GM21786 (cell line): ENCODE data around the gene RUNDC3A.
A peak's percentile ranks its signal among the peaks of the same experiment; 100 is the strongest.
"Not testable (repeated sequence)": the region's sequence is repeated elsewhere in the genome, so short reads cannot be mapped to it uniquely, and the experiment has no call there.

Source experiments
- ATAC-seq: cut with Tn5 transposase; IDR thresholded peaks from one replicate; pipeline ENCODE4 v1.9.1; 2021; ENCODE audit not compliant: unreplicated experiment

Gene RUNDC3A

DNA sequence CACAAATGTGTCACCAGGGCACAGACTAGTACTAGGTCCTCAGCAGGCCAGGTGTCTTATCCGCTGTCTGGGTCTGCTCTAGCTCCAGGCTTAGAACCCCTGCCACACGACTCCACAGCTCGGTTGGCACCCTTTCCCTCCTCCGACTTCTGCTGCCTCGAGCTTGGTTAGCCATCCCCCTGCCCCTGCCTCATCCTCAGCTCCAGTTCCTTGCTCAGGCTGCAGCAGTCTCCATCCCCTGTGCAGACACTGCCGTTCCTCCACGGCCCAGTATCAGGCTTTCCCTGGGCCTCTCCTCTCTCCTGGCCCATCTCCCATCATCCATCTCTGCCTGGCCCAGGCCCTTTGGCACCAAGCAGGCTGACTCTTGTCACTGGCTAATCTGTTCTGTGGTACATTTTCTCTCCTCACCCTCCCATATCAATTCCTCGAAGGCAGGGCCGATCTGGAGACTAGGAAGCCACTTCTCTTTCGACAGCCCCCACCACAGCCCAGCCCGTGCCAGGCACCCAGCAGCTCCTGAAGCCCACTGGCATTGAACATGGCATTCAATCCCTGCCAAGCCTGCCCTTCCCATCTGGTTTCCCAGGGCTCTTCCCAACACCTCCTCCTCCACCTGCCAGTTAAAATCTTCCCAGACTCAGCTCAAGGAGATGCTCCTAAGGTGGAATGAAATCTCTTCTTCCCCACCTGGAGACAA lies 35.3 kb downstream of the RUNDC3A start:
- no peak for ATAC-seq

DNA sequence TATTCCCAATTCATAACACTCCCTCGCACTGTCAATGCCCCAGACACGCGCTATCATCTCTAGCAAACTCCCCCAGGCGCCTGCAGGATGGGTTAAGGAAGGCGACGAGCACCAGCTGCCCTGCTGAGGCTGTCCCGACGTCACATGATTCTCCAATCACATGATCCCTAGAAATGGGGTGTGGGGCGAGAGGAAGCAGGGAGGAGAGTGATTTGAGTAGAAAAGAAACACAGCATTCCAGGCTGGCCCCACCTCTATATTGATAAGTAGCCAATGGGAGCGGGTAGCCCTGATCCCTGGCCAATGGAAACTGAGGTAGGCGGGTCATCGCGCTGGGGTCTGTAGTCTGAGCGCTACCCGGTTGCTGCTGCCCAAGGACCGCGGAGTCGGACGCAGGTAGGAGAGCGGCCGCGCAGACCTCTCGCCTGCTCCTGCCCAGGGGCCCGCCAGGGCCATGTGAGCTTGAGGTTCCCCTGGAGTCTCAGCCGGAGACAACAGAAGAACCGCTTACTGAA lies 36.6 kb downstream of the RUNDC3A start, which contains the start of gene GRN:
Gene GRN (plus strand): TSS at position 364 of the 515 bp plus-strand sequence. CDS start 3,863 bp downstream, outside the sequence.
- peak; percentile 55 for ATAC-seq

DNA sequence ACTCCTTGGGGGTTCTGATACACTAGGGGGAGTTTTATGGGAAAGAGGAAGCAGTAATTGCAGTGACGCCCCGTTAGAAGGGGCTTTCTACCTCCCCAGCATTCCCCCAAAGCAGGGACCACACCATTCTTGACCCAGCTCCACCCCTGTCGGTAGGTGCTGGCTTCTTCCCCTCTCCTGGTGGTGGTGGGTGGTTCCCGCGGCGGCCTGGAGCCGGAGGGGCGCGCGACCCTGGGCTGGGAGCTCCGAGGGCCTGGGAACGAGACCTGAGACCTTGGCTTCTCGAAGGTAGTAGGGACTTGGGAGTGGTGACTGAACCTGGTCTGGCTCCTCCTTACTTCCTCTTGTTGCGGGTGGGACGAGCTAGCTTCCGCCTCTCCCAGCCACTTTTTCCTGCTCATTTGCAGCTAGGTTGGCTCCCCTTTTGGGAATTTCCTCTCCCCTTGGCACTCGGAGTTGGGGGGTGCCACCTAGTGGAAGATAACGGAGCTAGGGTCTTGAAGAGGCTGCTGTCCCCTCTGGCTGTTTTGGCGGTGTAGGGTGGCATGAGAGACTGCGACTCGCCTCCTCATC lies 37.1 kb downstream of the RUNDC3A start:
- ATAC-seq = peak; percentile 1

DNA sequence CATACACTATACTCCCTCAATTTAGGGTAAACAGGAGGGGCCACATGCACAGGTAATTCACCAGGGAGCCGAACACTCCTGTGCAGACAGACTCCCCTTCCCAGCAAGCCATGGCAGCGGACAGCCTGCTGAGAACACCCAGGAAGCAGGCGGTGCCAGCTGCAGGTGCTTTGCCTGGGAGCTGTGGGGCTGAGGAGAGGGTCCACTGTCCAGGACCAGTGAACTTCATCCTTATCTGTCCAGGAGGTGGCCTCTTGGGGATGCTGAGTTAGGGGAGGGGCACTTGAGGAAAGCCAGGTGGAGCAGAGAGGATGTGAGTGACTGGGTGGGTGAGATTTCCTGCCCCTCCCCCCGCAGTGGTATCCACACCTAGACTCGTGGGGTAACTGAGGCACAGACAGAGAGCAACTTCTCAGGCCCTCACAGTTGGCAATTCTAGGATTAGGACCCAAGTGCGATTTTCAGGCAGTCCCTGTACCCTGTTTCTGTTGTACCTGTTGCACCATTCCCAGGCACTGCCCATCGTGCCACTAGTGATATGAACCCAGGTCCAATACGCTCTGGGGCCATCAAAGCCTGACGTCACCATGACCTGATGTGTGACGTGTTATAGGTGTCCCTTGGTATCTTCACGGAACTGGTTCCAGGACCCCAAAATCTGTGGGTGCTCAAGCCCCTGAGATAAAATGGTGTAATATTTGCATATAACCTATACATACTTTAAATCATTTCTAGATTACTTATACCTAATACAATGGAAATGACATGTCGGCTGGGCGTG lies 37.9 kb downstream of the RUNDC3A start:
- no peak for ATAC-seq

DNA sequence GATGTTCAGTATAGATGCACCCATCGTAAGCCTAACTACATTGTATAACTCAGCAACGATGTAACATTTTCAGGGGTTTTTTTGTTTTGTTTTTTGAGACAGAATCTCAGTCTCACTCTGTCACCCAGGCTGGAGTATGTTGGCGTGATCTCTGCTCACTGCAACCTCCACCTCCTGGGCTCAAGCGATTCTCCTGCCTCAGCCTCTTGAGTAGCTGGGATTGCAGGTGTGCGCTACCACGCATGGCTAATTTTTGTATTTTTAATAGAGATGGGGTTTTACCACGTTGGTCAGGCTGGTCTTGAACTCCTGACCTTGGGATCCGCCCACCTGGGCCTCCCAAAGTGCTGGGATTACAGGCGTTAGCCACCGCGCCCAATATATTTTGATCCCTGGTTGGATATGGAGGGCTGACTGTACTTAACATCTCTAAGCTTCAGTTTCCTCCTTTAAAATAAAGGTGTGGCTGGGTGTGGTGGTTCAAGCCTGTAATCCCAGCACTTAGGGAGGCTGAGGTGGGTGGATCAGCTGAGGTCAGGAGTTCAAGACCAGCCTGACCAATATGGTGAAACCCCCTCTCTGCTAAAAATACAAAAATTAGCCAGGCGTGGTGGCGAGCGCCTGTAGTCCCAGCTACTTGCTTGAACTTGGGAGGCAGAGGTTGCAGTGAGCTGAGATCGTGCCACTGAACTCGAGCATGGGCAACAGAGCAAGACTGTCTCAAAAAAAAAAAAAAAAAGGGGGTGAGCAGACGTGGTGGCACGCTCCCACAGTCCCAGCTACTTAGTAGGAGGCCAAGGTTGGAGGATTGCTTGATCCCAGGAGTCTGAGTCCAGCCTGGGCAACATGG lies 39.0 kb downstream of the RUNDC3A start:
- ATAC-seq = not testable (repeated sequence)

DNA sequence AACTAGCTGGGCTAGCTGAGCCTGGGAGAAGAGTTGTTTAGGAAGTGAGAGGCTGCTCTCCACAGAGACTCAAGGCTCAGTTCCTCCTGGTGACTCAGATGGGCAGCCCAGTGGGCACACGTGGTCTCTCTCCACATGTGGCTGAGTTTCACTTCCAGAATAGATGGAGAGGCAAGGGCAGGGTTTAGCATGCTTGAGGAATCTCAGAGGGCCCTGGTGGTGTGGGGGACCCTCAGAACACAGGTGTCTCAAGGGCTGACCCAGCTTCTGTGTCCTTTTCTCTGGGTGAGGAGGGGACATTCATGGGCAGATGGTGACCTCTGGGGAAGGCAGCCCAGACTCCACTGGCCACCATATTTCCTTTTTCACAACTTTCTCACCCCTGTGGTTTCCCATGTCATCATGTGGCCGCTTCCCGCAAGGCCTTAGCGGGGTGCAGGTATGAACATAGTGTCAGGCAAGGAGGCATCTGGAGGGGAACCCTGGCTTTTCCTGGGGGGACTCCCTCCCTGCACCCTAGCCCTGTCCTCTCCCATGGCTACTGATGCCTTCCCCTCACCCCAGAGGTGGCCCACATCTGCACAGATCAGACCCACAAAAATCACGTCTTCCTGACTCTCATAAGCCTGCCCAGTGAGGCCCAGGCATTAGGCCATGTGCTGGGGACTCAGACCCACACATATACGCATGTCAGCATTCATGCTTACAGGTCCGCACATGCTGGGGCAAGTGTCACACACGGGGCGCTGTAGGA lies 40.0 kb downstream of the RUNDC3A start:
- peak; percentile 41 for ATAC-seq

DNA sequence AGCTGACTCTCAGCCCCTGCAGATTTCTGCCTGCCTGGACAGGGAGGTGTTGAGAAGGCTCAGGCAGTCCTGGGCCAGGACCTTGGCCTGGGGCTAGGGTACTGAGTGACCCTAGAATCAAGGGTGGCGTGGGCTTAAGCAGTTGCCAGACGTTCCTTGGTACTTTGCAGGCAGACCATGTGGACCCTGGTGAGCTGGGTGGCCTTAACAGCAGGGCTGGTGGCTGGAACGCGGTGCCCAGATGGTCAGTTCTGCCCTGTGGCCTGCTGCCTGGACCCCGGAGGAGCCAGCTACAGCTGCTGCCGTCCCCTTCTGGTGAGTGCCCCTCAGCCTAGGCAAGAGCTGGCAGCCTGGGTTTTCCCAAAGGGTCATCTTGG lies 40.6 kb downstream of the RUNDC3A start:
- ATAC-seq = no peak

DNA sequence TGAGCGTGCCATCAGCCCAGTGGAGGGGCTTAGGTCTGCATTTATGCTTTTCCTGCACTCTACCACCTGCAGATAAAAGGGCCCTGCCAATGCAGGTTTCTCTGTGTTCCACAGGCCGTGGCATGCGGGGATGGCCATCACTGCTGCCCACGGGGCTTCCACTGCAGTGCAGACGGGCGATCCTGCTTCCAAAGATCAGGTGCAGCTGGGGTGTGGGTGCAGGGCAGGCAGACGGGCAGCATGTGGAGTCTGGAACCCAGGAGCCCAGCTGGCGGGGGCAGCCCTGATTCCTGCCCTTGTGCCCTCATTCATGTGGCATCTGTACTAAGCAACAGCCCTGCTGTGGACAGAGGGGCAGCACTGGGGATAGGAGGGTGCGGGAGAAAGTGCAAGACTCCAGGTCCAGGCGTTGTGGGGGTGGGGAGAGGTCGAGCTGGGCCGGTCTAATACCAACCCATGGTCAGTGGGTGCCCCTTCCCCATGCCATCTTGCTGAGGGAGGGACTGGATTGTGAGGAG lies 41.2 kb downstream of the RUNDC3A start:
- no peak for ATAC-seq

DNA sequence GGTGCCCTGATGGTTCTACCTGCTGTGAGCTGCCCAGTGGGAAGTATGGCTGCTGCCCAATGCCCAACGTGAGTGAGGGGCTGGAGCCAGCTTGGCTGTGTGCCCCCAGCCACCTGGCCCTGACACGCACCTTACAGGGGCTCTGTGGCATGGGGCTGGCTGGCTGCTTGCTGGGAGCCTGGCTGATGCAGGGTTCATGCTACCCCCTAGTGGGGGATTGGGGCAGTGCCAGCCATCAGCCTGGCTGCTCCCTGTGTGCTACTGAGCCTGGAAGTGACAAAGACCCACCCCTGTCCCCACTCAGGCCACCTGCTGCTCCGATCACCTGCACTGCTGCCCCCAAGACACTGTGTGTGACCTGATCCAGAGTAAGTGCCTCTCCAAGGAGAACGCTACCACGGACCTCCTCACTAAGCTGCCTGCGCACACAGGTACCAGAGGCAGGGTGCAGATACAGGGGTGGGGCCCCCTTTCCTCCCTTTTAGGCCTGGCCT lies 42.4 kb downstream of the RUNDC3A start:
- no peak for ATAC-seq

DNA sequence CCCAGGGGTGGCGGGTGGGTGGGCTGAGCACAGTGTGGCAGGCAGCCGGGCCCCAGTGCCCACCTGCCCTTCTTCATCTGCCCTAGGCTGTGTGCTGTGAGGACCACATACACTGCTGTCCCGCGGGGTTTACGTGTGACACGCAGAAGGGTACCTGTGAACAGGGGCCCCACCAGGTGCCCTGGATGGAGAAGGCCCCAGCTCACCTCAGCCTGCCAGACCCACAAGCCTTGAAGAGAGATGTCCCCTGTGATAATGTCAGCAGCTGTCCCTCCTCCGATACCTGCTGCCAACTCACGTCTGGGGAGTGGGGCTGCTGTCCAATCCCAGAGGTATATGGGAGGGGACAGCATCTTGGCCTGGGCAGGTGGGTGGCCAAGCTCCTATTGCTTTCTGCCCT lies 43.1 kb downstream of the RUNDC3A start:
- no peak for ATAC-seq

DNA sequence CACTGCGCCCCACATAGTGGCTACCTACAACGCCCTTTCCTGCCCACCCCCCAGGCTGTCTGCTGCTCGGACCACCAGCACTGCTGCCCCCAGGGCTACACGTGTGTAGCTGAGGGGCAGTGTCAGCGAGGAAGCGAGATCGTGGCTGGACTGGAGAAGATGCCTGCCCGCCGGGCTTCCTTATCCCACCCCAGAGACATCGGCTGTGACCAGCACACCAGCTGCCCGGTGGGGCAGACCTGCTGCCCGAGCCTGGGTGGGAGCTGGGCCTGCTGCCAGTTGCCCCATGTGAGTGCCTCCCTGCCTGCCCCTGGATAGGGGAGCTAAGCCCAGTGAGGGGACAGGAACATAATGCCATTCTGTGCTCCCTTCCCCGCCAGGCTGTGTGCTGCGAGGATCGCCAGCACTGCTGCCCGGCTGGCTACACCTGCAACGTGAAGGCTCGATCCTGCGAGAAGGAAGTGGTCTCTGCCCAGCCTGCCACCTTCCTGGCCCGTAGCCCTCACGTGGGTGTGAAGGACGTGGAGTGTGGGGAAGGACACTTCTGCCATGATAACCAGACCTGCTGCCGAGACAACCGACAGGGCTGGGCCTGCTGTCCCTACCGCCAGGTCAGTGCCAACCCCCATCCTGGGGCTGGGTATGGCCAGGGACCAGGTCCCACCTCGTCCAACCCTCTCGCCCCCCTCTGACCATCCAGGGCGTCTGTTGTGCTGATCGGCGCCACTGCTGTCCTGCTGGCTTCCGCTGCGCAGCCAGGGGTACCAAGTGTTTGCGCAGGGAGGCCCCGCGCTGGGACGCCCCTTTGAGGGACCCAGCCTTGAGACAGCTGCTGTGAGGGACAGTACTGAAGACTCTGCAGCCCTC lies 43.8 kb downstream of the RUNDC3A start:
- no peak for ATAC-seq

DNA sequence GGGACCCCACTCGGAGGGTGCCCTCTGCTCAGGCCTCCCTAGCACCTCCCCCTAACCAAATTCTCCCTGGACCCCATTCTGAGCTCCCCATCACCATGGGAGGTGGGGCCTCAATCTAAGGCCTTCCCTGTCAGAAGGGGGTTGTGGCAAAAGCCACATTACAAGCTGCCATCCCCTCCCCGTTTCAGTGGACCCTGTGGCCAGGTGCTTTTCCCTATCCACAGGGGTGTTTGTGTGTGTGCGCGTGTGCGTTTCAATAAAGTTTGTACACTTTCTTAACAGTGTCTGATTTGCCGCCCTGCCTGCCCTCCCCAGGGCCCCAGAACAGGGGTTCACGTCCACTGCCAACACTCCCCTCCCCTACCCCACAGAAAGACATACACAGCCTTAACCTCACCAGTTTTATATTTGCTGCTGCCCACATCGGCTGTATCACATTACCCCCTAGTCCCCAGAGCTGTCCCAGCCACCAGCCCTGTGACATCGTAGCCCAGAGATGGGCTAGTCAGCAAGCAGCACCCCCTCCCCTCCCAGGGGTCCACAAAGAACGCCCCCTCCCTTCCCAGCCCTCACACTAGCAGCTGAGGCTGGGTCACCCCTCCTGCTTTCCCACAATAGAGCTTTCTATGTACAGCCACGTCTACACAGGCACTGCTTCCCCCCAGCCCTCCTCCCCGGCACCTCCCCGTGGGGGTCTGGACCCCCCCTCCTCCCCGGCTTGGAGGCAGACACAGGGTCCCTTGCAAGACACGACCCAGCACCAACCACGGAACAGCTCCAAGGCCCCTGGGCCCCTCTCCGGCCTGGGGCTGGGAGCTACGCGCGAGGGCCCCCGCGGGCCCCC lies 44.6 kb downstream of the RUNDC3A start:
- ATAC-seq = no peak

DNA sequence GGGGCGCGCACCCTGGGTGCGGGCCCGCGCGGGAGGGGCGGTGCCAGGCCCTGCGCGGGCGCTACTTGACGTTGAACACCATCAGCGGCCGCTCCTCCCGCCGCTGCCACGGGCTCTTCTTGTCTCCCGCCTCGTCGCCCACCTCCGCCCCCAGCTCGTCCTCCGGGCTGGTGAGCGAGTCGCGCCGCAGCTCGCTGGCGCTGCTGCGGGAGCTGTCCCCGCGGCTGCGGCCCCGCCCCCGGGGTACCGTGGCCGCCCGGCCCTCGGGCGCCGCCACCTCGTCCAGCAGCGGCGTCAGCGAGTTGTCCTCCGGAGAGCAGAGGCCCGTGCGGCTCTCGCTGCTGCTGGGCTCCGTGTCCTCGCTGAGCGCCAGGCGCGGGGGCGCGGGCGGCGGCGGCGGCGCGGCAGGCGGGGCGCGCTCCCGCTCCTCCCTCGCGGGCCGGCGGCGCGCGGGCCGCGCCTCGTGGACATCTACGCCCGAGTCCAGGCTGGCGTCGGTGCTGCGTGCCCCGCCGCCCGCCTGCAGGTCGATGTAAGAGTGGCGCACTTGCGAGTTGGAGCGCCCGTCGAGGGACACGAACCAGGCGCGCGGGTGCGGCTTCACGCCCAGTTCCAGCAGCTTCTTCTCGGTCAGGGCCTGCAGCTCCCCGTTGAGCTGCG lies 45.4 kb downstream of the RUNDC3A start:
- ATAC-seq = no peak

DNA sequence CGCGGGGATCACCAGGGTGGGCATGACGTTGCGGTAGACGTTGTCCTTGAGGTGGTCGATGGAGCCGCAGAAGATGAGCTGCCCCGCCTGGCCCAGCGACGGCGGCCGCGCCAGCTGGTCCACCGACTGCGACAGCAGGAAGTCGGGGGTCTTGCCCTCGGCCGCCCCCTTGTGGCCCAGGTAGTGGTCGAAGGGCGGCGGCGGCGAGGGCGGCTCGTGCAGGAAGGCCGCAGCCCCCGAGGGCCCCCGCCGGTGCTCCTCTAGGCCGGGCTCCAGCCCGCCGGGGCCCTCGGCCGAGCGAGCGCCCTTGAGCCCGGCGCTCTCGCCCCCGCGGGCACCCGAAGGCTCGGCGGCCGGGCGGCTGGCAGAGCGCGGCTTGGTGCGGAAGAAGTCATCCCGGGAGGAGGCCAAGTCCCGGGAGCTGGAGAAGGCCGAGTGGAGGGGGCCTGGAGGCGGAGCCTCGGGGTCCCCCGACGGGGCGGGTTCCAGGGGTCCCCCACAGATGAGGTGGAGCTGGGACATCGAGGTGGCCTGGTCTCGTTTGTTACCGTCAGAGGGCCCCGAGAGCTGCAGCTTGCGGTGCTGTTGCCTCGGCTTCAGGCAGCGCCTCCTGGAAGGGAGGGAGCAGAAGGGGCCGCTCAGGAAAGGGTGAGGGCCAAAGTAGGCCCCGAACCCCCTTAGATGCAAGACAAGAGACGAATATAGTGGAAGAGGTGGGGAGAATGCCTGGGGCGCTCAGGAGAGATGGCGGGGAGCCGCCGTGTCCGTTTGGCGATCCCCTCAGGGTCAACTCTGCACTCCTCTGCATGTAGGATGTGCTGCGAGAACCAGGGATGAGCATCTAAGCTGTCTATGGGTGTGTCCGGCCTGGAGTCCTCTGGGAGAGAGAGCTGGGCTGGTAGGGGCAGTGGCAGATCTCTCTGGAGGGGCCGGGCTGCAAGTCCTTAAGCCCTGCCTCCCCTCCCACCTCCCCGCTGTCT lies 46.5 kb downstream of the RUNDC3A start:
- no peak for ATAC-seq

DNA sequence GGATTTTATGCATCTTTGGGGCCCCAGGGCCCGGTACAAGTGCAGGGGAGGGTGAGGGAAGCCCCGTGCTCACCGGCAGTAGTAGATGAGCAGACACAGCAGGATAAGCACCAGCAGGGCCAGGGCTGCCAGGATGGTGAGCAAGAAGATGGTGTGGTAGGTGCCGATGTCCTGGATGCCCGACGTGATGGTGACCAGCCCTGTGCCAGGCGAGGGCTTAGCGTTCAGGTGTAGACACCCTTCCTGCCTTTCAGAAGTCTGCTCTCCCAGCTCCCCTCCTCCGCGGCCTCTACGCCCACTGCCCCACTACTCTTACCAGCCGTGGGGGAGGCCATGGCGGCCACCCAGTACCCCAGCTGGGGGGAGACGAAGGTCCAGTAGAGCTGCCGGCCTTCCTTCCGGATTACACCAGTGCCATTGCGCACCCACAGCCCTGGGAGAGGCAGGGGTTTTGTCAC lies 47.3 kb downstream of the RUNDC3A start:
- no peak for ATAC-seq

DNA sequence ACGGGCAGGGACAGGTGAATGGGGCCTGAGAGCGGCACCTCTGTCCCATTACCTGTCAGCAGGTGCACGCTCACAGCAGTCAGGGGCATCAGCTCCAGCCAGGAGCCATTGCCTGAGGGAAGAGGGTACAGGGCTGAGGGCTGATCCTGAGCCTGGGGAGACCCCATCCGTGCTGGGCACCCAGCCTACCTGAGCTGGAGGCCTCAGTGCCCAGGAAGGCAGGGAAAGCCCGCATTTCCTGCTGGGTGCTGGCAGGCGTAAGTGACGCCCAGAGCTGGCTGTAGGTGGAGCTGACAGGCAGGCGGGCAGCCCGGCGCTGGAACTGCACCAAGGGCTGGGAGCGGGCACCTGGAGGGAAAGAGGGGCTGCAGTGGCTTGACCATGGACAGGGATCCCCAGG lies 47.8 kb downstream of the RUNDC3A start:
- no peak for ATAC-seq
